ENCODE measurements around the gene ZSCAN26.

ZSCAN26 gene

DNA sequence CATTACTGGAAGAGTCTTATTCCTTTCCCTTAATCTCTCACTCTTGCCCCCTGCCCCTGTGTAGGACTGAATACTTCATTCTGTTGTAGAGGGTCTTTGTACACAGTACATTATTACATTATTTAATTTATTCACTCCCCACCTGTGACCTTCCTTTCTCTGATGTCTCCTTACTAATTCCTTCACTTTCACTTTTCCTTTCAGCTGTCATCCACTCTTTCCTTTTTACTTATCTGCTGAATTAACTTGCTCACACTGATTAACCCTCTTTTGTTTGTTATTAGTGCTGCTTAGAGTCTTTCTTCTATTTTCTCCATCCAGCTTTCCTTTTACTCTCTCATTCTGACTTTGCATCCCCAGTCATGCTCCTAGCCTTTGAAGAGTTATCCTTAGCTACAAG lies 7.9 kb downstream of the ZSCAN26 start:
- Histone ChIP-seq H3K36me3 (ENCODE audit: insufficient read depth, low read length) (peaks cover 42% of the 10 kb centered on the region; the same call in 1 of the 2 replicates), H2AFZ (ENCODE audit: low read length) (no peak overlapping the region), H3K9me2 (replicated peaks; ENCODE audit: low read depth, low read length) (no peaks in the 10 kb centered on the region), H3F3A (ENCODE audit: low read depth) (no peaks in the 10 kb centered on the region), H3K9me3 (ENCODE audit: insufficient read depth, low read depth, low read length) (no peaks in the 10 kb centered on the region), H4K20me1 (ENCODE audit: insufficient read depth, low read length, poor library complexity, severe bottlenecking) (no peaks in the 10 kb centered on the region), H3K27me3 (ENCODE audit: insufficient read depth, low read length, poor library complexity, severe bottlenecking) (no peaks in the 10 kb centered on the region), H3K4me3 (ENCODE audit: low read length, poor library complexity, severe bottlenecking) (no peak overlapping the region), H3K79me2 (ENCODE audit: insufficient read depth, low read length) (0 out of 2 replicates have a peak, but pooled peaks cover 8% of the 10 kb centered on the region), H3K4me1 (ENCODE audit: insufficient read depth, low read length, poor library complexity, severe bottlenecking) (no peaks in the 10 kb centered on the region), H3K4me2 (ENCODE audit: low read depth, low read length, poor library complexity, severe bottlenecking) (no peak overlapping the region), H3K9ac (ENCODE audit: low read depth, low read length, poor library complexity, severe bottlenecking) (no peak overlapping the region)
- no peak for TF ChIP-seq EZH2phosphoT487 (IDR thresholded peaks at IDR 0.05; ENCODE audit: borderline replicate concordance)
- TF ChIP-seq, protein P1, sequence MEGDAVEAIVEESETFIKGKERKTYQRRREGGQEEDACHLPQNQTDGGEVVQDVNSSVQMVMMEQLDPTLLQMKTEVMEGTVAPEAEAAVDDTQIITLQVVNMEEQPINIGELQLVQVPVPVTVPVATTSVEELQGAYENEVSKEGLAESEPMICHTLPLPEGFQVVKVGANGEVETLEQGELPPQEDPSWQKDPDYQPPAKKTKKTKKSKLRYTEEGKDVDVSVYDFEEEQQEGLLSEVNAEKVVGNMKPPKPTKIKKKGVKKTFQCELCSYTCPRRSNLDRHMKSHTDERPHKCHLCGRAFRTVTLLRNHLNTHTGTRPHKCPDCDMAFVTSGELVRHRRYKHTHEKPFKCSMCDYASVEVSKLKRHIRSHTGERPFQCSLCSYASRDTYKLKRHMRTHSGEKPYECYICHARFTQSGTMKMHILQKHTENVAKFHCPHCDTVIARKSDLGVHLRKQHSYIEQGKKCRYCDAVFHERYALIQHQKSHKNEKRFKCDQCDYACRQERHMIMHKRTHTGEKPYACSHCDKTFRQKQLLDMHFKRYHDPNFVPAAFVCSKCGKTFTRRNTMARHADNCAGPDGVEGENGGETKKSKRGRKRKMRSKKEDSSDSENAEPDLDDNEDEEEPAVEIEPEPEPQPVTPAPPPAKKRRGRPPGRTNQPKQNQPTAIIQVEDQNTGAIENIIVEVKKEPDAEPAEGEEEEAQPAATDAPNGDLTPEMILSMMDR (conservative IDR thresholded peaks at IDR 0.05; ENCODE audit: low read length) = no peak

DNA sequence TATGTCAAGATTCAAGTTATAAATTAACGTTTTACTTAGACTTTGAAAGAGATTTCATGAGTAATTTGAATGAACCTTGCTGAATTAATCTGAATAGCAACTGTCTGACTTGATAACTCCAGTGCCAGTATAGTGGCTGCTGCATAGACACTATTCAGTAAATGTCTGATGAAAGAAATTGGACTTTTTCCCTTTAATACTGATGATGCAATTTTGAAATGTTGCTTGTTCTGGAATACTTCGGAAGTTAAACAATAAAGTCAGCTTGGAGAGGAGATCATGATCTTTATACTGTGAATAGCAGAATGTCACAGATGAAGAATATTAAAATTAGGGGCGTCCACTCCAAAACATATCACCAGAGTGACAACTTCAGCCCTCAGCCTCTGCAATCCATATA lies 10.8 kb downstream of the ZSCAN26 start:
- H3K9me3 ChIP-seq (ENCODE audit: insufficient read depth, low read depth, low read length) = no peaks in the 10 kb centered on the region
- no peaks in the 10 kb centered on the region for H3K4me1 ChIP-seq (ENCODE audit: insufficient read depth, low read length, poor library complexity, severe bottlenecking)
- no peaks in the 10 kb centered on the region for H3F3A ChIP-seq (ENCODE audit: low read depth)
- TF ChIP-seq, protein P1 (conservative IDR thresholded peaks at IDR 0.05; ENCODE audit: low read length) = no peak
- no peak for TF ChIP-seq EZH2phosphoT487 (IDR thresholded peaks at IDR 0.05; ENCODE audit: borderline replicate concordance)
- H3K4me3 ChIP-seq (ENCODE audit: low read length, poor library complexity, severe bottlenecking) = no peak overlapping the region
- no peak overlapping the region for H3K9ac ChIP-seq (ENCODE audit: low read depth, low read length, poor library complexity, severe bottlenecking)
- H3K4me2 ChIP-seq (ENCODE audit: low read depth, low read length, poor library complexity, severe bottlenecking) = no peak overlapping the region
- H4K20me1 ChIP-seq (ENCODE audit: insufficient read depth, low read length, poor library complexity, severe bottlenecking) = no peaks in the 10 kb centered on the region
- peaks cover 12% of the 10 kb centered on the region; the same call in 1 of the 2 replicates for H3K79me2 ChIP-seq (ENCODE audit: insufficient read depth, low read length)
- no peak overlapping the region for H2AFZ ChIP-seq (ENCODE audit: low read length)
- H3K9me2 ChIP-seq (replicated peaks; ENCODE audit: low read depth, low read length) = no peaks in the 10 kb centered on the region
- H3K27me3 ChIP-seq (ENCODE audit: insufficient read depth, low read length, poor library complexity, severe bottlenecking) = no peaks in the 10 kb centered on the region
- peaks cover 31% of the 10 kb centered on the region; the same call in 1 of the 2 replicates for H3K36me3 ChIP-seq (ENCODE audit: insufficient read depth, low read length)

DNA sequence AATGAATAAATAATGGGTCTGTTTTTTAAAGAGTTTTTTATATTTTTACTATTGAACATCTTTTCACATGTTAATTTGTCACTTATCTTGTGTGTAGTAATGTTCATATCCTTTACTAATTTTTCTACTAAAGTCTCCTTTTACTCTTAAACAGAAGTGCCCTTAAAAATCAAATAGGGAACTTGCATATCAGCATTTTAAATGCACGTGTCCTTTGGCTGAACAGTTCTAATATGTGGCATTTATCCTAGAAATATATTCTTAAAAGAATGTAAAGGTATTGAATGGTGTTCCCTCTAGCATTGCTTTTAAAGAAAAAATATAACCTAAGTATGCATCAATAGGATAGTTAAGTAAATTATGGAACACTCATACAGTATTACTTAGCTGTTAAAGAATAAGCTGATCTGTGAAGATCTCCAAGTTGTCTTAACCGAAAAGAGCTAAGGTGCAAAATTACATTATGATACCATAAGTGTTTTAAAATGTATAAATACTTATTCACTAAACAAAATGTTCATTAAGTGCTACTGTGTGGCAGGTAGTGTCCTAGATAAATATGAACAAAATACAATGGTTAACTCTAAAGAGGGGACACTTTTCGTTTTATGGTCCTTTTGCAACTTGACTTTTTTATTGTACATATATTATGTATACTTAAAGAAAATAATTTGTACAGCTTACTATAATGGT lies 13.8 kb downstream of the ZSCAN26 start:
- Histone ChIP-seq H3K9ac (ENCODE audit: low read depth, low read length, poor library complexity, severe bottlenecking) (peak overlapping the region; percentile 79), H3K79me2 (ENCODE audit: insufficient read depth, low read length) (peaks cover 25% of the 10 kb centered on the region; the same call in 1 of the 2 replicates), H4K20me1 (ENCODE audit: insufficient read depth, low read length, poor library complexity, severe bottlenecking) (no peaks in the 10 kb centered on the region), H3K4me1 (ENCODE audit: insufficient read depth, low read length, poor library complexity, severe bottlenecking) (peaks cover 23% of the 10 kb centered on the region), H2AFZ (ENCODE audit: low read length) (peak overlapping the region; percentile 89), H3K36me3 (ENCODE audit: insufficient read depth, low read length) (peaks cover 17% of the 10 kb centered on the region; the same call in 1 of the 2 replicates), H3K9me2 (replicated peaks; ENCODE audit: low read depth, low read length) (no peaks in the 10 kb centered on the region), H3K9me3 (ENCODE audit: insufficient read depth, low read depth, low read length) (no peaks in the 10 kb centered on the region), H3K4me2 (ENCODE audit: low read depth, low read length, poor library complexity, severe bottlenecking) (peak overlapping the region; percentile 66), H3K27me3 (ENCODE audit: insufficient read depth, low read length, poor library complexity, severe bottlenecking) (no peaks in the 10 kb centered on the region), H3F3A (ENCODE audit: low read depth) (no peaks in the 10 kb centered on the region), H3K4me3 (ENCODE audit: low read length, poor library complexity, severe bottlenecking) (peak overlapping the region; percentile 83)
- TF ChIP-seq, protein P1 (conservative IDR thresholded peaks at IDR 0.05; ENCODE audit: low read length) = no peak
- no peak for TF ChIP-seq EZH2phosphoT487 (IDR thresholded peaks at IDR 0.05; ENCODE audit: borderline replicate concordance)
